ENCODE data around the gene KRT17.
"Not testable (repeated sequence)": the region's sequence is repeated elsewhere in the genome, so short reads cannot be mapped to it uniquely, and the experiment has no call there.

Gene KRT17

DNA sequence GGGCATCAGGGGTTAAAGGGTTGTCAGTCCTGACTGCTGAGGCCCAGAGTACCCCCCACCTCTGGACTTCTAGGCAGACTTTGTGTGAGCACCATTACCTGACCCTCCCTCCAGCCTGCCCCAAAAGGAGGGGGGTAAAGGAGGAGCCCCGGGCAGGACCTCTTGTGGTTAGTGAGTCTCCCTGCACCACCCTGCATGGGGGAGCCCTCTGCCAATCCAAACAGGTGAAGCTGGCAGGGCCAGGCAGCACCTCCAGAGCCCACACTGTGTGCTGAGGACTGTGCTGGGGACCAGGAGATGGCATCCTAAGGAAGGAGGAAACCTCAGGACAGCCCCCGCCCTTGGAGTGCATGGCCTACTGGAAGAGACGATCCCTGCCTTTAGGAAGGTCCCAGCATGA is 35.1 kb downstream of the KRT17 start:
- DNase-seq: no peak

DNA sequence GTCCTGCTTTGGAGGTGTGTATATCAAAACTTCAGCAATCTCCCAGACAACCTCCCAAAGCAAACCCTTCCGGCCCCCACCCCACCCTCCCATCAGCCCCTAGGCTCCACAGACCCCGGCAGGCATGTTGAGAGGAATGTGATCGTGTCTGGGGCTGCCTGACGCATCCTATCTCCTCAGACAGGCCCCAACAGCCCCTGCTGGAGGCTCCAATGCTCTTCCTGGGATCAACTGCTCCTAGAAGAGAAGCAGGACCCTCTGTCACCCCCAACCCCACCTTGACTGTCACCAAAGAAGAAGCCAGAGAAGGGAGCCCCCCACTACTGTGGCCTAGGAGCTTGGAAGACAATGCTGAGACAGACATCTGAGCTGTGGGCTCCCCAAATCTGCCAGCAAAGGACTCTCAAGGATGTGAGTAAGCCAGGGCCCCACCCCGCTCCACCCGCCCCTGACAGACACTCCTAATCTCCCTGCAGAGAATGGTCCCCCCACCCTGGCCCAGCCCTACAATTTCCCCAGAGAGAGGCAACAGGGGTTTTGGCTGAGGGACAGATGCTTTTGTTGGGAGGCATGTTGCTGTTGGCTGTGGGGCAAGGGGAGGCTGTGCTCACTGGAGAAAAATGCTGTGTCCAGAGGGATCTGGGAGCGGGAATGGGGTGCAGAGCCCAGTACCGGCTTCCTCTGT is 36.1 kb downstream of the KRT17 start:
- DNase-seq: no peak

DNA sequence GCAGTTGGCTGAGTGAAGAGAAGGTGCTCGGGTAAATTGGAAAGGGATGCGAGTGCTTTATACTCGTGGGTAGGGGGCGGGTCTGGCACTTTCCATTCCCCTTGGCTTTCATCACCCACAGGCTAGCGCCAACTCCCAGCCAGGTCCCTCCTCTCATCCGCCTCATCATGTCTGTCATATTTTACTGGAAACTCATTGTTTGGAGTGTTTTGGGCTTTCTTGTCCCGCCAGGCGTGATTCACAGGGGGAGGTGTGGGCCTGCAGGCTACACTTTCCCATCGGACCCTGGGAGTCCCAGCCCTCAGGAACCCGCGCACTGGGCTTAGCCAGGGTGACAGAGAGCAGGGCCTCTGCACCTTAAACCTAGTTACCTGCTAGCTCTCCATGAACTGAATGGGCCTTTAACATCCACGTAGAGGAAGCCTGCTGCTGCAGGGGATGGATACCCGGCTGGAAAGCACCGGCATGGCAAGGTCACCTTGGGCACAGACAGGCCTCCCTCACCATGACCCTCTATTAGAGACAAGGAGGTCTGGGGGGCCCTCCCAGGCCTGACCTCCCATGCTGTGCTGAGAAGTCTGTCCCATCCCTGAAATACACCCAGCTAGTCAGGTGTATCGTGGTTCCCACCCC is 37.4 kb downstream of the KRT17 start, which contains the start of gene KRT14:
Gene KRT14, minus strand, starts transcription at position 33 of the 633 bp plus-strand sequence. CDS start 61 bp downstream, outside the sequence.
- DNase-seq: no peak

DNA sequence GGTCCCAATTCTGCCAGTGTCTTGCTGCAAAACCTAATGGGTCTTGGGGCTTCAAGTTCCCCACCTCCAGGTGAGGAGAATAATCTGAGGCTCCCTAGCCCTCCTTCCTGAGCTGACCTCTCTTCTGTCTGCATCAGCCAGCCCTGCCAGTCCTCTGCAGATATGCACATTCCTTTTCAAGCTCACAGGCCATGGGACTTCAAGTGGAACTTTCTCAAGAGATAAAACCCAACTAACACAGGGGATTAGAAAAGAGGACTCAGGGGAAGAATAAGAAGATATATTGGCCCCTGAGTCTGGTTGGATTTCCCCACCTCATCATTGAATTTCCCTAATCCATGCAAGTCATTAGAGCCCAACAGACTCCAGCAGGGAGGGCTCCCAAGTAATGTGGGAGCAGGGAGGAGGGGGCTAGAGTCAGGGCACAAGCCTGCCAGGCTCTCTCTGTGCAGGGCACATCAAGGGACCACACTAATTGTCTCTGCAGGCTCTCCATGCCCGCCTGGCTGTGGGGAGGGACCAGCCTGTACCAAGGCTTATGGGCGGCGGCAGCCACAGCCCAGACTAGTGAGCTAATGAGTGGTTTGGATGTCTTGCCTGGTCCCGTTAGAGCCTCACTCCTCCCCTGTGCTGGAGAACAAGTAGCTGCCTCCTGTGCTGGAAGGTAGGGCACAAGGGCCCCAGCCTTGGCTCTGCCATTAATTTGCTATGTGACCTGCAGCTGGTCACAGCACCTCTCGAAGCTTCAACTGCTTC is 38.9 kb downstream of the KRT17 start:
- DNase-seq: no peak

DNA sequence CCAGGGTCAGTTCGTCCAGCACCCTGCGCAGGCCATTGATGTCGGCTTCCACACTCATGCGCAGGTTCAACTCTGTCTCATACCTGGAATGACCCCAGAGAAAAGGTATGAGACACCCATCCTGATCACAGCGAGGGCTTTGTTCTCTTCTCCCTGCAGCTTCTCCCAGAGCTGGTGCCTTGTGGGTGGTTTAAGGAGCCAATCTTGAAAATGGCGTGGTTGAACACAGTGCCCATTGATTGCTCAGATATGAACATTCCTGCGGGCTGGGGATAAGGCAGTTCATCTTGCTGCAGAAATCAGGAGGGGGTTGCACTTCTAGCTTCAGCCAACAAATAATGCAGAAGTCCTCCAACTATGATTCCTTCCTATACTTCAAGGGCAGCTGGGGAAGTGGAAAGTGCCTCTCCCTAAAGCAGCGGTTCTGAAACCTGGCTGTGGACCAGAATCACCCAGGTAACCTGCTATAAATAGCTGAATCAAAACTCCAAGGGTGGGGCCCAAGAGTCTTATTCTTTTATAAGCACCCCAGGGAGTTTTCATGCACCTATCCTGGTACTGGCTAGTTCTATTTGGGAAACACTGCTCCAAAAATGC is 39.9 kb downstream of the KRT17 start:
- DNase-seq: not testable (repeated sequence)

DNA sequence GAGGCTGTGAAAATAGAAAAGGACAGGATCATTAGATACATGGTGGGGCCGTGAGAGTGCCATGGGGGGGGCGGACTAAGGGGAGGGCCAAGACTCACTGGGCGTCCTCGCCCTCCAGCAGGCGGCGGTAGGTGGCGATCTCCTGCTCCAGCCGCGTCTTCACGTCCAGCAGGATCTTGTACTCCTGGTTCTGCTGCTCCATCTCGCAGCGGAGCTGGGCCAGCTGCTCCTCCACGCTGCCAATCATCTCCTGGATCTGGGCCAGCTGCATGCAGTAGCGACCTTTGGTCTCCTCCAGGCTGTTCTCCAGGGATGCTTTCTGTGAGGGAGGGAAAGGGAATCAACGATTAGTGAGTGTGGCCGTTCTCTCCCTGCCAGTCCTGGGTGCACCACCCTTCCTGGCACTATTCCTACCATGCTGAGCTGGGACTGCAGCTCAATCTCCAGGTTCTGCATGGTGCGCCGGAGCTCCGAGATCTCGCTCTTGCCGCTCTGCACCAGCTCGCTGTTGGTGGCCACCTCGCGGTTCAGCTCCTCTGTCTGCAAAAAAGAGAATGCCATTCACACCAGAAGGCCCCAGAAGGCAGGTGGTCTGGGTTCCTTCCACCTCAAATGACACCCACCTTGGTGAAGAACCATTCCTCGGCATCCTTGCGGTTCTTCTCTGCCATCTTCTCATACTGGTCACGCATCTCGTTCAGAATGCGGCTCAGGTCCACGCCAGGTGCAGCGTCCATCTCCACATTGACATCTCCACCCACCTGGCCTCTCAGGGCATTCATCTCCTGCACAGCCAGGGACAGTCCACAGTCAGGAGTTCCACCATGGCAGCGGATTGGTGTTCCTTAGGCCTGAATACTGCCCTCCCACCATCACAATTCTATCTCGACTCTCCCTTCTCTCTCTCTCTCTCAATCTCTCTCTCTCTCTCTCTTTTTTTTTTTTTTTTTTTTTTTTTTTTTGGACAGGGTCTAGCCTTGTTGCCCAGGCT is 40.9 kb downstream of the KRT17 start:
- no peak for DNase-seq

DNA sequence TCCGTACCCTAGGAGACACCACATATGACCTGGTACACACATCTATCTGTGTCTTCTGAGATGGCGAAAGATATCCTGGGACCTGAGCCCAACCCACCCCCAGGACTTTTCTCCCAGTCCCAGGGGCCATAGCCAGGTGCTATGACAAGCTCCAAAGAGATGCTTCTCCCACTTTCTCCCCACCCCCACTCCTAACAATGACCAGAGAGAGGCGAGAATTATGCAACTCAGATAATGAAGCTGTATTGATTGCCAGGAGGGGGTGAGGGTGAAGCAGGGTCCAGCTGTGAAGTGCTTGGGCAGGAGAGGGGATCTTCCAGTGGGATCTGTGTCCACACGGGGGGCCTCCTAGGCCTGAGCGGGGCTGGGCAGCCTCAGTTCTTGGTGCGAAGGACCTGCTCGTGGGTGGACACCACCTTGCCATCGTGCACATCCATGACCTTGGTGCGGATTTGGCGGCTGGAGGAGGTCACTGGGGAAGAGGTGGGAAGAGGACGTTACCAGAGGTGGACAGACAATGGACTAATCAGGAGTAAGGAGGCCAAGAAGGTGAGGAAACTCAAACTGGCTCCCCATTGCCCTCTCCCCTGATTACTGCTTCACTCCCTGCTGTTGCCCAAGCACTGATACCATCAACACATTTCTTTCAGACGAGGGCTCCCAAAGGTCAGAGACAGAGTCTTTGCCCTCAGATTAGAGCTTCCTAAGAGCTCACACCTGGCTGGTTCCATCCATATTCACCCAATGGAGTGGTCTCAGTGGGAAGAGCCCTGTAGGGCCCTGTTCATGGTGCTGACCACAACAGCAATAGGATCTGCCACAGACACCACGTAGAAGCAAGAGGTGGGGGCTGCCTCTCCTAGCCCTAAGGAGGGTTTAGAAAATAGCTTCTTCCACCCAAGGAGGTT is 42.1 kb downstream of the KRT17 start:
- not testable (repeated sequence) for DNase-seq

DNA sequence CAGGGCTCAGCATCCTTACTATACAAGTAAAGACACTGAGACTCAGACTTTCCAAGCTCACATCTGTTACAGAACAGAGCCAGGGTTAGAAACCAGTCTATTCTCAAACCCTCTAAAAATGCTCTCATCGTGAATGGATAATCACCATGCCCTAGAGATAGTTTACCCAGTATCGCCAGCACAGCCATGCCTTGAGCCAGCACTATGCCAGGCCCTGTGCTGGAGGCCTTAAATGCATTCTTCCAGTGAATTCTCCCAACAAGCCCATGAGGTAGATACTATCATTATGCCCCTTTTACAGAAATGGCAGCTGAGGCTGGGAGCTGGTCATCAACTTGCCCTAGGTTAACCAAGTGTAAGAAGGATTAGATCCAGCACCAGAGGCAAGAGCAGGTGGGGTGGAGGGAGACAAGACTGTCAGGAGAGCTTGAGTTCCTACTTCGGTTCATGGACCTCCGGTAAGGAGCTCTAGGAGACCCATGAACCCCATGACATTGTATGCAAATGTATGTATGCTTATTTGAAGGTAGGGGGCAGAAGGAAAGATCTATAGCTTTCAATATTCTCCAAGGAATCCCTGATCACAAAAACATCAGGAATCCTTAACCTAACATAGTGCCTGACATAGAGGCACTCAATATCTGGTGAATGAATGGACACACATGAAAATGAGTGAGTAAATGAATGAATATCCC is 42.9 kb downstream of the KRT17 start:
- DNase-seq: no peak

DNA sequence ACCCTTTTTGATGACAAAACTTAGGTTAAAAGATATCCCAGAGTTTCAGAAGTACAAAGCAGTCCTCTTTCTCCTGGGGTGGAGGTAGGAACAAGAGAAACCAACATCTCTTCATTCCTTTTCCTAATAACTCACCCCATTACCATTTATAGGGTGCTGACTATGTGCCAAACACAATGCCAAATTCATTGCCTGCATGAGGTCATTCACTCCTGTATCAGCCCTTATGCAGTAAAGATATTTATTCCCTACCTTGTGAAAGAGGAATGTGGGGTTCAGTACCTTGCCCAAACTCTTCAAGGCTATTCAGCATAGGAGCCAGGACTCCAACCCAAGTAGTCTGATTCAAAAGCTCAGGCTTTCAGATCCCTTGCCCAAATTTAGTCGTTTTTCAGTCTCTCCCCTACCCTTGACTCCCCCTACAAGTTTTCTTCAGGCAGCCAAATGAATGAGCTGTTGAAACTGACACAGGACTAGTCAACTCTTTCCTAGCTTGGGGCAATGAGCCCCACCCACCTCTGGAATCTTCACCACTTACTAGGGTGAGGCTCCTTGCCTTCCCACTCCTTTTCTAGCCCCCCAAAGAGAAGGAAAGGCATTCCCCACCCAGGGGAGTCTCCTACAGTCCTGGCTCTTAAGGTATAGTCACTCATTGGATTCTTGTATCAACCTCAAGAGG is 43.5 kb downstream of the KRT17 start:
- no peak for DNase-seq

DNA sequence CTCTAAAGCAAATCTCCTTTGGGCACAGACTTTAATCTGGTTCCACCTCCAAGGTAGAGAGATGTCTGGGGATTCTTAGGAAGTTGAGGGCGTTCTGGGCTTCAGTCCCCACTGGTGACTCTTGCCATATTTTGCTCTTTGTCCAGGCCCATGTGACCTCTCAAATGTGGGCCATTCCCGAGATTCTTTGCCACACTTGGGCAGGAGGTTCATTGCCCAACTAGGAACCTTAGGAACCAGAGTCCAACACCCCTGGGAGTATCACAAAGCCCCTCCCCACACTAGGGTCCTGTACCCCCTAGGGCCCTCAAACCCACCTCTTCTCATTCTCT is 44.2 kb downstream of the KRT17 start:
- no peak for DNase-seq

DNA sequence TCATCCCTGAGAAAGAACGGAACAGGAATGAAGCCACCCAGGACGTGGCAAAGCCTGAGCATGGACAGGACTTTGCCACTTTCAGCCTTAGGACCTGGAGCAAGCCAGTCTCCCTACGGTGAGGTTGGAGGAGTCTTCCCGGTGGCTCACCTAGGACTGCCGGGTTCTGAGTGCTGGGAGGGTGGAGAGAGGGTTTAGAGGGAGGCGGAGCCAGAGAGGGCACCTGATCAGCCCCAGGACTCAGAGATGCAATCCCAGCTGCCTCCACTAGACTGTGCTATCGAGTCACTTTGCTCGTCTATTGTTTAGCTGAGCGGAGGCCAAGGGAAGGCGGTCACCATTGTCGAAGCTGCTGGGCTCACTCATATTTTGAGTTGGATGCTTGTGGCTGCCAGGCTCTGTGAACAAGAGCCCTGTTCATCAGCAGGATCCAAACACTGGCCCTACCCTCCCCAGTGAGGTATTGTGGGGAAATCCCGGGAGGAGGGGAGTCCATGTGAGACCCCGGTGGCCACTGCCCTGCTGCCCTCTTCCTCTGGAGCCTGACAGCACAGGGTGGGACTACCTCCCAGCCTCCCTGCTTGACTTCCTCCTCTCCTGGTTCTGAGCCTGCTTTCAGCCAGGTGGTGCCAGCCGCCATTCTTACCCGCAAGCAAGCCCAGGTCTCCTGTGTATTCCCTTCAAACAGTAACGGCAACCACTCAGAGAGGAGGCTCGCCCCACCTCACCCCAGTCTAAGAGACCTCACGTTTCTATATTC is 44.7 kb downstream of the KRT17 start:
- DNase-seq: peak; percentile 82

DNA sequence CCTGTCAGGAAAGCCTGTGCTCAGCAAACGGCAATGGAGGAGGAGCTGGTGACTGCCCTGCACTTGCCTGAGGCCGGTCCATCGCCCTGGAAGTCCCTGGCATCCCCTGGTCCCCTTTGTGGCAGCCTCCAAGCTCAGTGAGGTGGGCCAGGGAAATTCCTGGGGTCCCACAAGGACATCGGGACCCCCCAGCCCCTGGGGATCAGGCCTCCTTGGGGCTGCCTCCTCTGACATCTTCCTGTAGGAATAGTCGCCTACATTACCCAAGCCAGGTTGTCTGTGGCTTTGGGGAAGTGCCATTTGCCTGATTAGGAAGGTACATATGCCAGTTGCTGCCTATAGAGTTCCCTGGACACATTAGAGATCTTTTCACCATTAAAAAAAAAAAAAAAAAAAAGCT is 45.4 kb downstream of the KRT17 start:
- DNase-seq: no peak

DNA sequence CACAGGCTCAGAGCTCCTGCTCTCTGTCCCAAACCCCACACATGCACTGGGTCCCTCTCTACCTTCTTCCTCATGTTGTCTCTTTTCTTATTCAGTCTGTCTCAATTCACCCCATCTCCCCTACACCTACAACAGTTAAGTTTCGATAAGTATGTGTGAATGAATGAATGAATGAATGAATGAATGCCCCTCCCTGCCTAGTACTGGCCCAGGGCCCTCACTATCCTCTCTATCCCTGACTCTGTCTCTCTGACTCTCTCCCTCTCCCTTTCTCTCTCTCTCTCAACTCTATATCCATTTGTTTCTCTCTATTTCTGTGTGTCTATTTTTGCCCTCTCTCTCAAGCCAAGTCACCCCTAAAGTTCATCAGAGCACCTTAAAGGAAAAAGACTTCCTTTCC is 45.8 kb downstream of the KRT17 start:
- DNase-seq: no peak

DNA sequence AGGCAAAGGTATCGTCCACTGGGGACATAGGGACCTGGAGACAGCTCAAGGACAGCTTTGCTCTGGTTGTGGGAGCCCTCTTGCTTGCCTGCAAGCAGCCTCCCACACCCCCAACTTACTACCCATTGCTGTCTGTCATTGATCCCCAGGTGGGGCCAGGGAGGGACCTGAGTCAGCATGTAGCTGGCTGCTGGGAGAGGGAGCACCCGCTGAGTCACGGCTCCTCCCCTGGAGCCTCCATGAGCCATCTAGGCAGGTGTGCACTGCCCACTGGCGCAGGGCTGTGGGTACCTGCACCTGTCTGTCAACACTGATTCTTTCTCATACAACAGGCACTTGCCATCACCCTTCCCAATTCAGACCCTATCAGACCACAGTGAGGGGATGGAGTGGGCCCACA is 47.6 kb downstream of the KRT17 start:
- not testable (repeated sequence) for DNase-seq

DNA sequence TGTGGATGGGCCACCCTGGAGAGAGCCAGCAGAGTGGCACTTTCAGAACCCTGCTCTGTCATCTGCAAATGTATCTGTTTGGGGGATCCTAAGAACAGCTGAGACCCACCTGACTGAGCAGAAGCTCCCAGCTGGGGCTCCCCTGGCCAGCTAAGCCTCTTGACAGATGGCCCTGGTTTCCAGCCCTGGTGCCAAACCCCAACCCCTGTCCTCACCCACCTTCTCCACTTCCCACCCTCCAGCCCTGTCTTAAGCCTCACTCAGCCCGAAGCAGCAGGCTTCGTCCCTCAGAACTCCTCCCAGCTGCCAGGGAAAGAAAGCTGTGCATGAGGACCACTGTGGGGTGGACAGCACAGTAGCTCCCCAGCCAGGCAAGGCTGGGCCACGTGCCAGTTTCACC is 49.0 kb downstream of the KRT17 start:
- DNase-seq: no peak

DNA sequence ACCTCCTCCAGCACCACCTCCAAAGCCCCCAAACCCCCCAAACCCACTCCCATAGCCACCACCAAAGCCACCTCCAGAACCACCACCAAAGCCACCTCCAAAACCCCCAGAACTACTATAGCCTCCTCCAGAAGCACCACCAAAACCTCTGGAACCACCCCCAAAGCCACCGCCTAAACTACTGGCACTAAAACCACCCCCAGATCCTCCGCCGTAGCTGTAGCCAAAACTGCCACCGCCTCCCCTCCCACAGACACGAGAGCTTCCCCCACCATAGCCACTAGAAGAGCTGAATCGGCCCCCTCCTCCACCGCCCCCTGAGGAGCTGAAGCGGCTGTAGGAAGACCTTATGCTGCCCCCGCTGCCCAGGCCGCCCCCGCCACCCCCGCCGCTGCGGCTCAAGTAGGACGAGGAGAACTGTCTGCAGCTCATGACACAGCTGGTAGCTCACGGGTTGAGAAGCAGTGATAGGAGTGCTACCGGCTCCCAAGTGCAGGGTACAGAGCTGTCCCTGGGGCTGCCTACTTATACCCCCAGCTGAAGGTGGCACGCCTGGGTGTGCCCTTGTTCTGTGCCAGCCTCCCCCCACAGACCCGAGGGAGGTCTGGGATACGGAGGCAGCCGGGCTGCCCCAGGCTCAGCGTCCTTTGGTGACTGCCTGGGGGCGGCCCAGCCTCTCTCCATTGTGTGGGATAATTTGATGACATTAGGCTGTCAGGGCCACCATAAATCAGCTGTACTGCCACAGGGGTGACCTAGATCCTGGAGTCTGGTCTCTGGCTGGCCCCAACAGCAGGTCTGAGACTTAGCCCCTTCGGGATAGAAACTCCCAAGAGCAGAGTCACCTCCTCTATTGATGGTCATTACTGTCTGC is 52.6 kb downstream of the KRT17 start, which contains the start of gene KRT9:
Gene KRT9, minus strand, starts transcription at position 499 of the 874 bp plus-strand sequence. Its CDS starts 67 bp downstream, at position 432.
- DNase-seq: no peak

Measured in right forelimb (tissue), 1 donor.